SKM-1 (cell line): Measurements from ENCODE around the gene CDCA7.
"Not testable (repeated sequence)": the region's sequence is repeated elsewhere in the genome, so short reads cannot be mapped to it uniquely, and the experiment has no call there.

ENCODE experiments used
- DNase-seq: peaks from one replicate; lab custom pipeline; 2025; ENCODE audit not compliant: unreplicated experiment; lab: John Stamatoyannopoulos, UW

CDCA7 gene

GRCh38 chr2:173401716-173402326, 47.1 kb downstream of the CDCA7 start:
- DNase-seq, result no peak

- peak; percentile 74 for DNase-seq
Measured at GRCh38 chr2:173402405-173402974, 47.8 kb downstream of the CDCA7 start.

DNA sequence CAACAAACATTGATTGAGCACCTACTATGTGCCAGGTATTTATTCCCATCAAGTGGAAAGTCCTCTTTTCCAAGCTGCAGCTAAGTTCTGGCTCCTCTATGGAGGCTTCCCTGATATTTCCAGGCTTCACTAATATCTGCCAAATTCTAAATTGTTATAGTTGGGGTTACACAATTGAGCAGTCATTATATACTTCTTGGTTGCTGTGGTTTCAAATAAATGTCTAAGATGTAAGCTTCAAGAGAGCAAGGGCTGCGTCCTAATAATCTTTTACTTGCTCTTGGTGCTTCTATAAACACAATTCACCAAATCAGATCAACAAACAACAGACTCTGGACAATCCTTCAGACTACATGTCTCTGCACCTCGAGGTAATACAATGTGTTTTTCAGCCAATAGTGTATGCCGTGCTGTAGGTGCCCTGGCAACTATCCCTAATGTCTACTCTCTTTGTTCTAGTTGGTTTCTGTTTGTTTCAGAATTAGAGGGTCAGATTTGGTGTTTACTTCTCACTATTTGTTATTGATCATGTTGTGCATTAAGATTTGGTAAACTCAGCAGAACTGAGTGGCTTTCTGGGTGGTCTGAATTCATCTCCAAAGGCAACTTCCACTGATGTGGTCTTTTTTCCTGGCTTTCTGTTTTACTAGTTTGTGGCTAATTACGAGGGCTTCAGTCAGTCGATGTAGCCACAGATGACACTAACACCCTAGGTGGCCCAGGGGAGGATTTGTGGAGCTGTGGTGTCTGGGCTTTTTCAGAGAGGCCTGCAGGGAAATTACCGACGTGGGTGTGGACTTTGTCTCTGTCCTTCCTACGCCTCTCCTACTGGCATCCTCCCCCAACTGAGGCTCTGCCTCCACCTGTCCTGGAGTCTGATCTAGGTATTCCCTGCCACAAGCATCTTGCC, 50.4 kb downstream of the CDCA7 start:
- no peak for DNase-seq

DNA sequence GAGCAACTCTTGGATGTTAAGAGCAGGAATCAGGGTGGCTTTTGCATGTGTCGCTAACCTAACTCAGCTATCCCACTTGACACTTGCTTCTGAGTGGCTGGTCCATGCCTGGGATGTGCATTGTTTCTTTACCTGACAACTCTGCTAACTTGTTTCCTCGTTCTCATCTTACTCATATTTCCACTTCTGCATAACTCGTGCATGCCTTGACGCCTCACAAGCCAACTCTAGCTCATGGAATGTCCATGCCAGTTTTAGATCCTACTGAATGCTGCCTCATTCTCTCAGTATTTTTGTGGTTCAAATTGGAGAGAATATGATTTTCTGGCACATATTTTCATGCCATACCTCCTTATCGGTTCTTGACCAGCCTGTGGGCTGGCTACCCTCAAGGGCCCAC, 52.5 kb downstream of the CDCA7 start:
- DNase-seq, result no peak

DNA sequence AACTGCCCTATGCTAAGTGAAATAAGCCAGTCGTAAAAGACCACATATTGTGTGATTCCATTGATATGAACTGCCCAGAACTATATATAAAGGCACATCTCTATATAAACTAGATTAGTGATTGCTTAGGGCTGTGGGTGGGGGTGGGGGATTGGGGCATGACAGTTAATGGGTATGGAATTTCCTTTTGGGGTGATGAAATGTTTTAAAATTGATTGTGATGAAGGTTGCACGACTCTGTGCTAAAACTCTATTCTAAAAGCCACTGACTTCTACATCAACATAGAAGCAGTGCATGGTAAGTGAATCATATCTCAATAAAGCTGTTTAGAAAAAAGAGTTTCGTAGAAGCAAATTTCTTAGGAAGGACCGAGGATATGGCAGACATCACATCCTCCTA, 53.0 kb downstream of the CDCA7 start:
- no peak for DNase-seq

GRCh38 chr2:173410579-173410978, 55.9 kb downstream of the CDCA7 start:
- DNase-seq, result no peak

GRCh38 chr2:173412628-173413027, 58.0 kb downstream of the CDCA7 start:
- no peak for DNase-seq

DNA sequence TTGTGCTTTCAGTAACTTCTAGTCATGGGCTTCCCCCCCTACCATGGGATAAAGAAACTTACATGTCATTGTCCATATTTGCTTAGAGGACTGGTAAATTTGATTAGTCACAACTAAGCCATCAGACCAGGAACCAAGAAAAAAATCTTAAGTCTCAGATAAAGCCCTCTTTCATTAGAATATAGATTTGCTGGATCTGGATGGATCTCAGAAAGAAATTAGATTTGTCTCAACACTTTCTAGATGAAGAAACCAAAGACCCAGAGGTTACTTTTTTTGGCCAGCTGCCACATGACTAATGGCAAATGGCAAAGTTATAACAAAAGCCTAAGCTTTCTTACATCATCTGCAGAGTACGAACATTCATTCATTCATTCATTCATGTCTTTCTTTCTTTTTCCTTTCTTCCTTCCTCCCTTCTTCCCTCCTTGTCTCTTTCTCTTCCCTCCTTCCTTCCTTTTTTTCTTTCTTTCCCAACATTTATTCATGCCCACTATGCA, 60.2 kb downstream of the CDCA7 start:
- no peak for DNase-seq

DNA sequence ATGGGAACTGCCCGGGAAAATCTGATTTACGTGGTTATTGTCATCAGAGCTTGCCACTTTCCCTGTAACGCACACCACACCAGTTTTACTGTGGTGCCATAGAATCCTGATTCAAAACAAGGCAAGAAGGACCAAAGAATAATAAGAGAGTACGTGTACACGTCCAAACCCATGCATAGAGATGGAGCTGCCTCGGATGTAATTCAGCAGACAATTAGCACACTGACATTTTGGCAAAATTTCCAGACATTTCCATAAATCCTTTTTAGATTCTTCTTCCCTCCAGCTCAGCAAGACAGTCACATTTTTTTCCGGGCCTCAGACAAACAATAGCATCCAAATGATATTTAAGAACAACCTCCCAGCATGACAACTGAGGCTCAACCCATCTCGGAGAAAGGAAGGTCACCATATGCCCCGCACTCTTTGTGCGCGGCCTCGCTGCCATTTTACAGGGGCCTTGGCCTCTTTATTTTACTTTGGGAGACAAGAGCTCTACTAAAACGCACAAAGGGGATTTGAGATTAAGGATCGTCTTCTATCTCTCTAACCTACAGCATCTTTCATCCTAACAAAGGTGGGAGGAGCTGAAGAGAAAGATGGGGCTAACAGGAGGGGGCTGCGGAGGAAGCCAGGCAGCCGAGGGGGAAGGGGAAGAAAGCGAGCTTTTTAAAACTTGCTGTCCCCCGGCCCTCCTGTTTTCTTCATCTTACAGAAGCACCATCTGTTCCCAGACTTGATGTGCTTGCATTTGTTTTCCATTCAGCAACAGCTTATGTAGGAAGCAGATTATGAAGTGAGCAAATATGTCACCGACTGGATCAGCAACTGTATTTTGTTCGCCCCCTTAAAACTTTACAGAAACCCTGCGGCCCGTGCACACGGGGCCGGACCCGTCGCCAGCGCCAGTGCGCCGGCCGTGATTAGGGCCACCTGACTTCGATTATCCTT, 61.0 kb downstream of the CDCA7 start:
- no peak for DNase-seq

DNA sequence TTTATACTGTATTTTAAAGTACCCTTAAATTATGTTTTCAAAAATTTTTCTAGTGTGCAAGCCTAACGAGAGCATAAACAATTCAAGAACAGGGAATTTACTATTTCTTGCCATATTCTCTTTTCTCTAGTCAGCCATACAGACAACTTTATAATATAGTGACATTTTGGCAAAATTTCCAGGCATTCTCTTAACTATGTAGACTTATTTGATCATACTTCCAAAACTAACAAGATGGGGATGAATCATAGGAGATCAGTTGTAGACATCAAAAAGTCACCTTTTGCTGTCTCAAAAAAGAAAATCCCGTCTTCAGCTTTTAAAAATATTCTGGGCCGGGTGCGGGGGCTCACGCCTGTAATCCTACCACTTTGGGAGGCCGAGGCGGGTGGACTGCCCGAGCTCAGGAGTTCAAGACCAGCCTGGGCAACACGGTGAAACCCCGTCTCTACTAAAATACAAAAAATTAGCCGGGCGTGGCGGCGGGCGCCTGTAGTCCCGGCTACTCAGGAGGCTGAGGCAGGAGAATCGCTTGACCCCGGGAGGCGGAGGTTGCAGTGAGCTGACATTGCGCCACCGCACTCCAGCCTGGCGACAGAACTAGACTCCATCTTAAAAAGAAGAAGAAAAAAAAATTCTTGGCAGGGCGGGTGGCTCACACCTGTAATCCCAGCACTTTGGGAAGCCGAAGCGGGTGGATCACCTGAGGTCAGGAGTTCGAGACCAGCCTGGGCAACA, 61.9 kb downstream of the CDCA7 start:
- not testable (repeated sequence) for DNase-seq

GRCh38 chr2:173417341-173417740, 62.7 kb downstream of the CDCA7 start:
- no peak for DNase-seq

DNA sequence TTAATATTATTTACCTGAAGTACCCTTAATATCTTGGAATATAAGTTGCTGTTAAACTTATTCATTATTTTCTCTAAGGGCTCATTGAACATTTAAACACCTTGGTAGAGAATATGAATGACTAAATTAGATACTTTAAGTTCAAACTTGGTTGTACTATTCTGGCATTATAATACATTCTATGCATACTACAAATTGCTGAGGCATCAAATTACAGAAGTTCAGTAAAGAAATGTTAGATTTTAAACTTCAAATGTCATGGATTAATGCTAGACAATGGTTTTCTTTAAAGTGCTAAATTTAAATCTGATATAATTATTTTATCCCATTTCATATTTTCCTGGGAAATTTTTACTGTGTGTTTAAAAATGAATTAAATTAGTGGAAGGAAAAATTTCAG, 63.1 kb downstream of the CDCA7 start:
- DNase-seq, result no peak
